Measurements from ENCODE around the gene FRMD4A.

Gene FRMD4A

GRCh38 chr10:14181567-14181936 is 149.2 kb downstream of the FRMD4A start:
- DNase-seq: no peak

- no peak for DNase-seq
These were observed 149.7 kb downstream of the FRMD4A start for GRCh38 chr10:14180911-14181566.

GRCh38 chr10:14179251-14179650 is 151.5 kb downstream of the FRMD4A start:
- no peak for DNase-seq

GRCh38 chr10:14173706-14174594 is 156.8 kb downstream of the FRMD4A start:
- DNase-seq: no peak

- peak; percentile 31 for DNase-seq
These were observed 157.4 kb downstream of the FRMD4A start for GRCh38 chr10:14173391-14173705.

GRCh38 chr10:14172336-14172950 is 158.3 kb downstream of the FRMD4A start:
- no peak for DNase-seq

- DNase-seq: no peak
These were observed 159.4 kb downstream of the FRMD4A start for GRCh38 chr10:14171336-14171735.

GRCh38 chr10:14163377-14164086 is 167.2 kb downstream of the FRMD4A start:
- no peak for DNase-seq

GRCh38 chr10:14162629-14163344 is 167.9 kb downstream of the FRMD4A start:
- no peak for DNase-seq

GRCh38 chr10:14162061-14162460 is 168.7 kb downstream of the FRMD4A start:
- DNase-seq: no peak

GRCh38 chr10:14160299-14160698 is 170.4 kb downstream of the FRMD4A start:
- DNase-seq: no peak

- DNase-seq: no peak
These were observed 172.1 kb downstream of the FRMD4A start for GRCh38 chr10:14158575-14158974.

GRCh38 chr10:14156104-14156503 is 174.6 kb downstream of the FRMD4A start:
- no peak for DNase-seq

GRCh38 chr10:14153570-14154055 is 177.1 kb downstream of the FRMD4A start:
- no peak for DNase-seq

- no peak for DNase-seq
These were observed 179.2 kb downstream of the FRMD4A start for GRCh38 chr10:14151571-14151970.

- DNase-seq: no peak
These were observed 180.2 kb downstream of the FRMD4A start for GRCh38 chr10:14150526-14150925.

- no peak for DNase-seq
These were observed 184.2 kb downstream of the FRMD4A start for GRCh38 chr10:14146501-14146900.

- DNase-seq: no peak
These were observed 184.7 kb downstream of the FRMD4A start for GRCh38 chr10:14146025-14146424.

- no peak for DNase-seq
These were observed 186.3 kb downstream of the FRMD4A start for GRCh38 chr10:14144451-14144850.

- DNase-seq: no peak
These were observed 188.0 kb downstream of the FRMD4A start for GRCh38 chr10:14142606-14143250.

- no peak for DNase-seq
These were observed 189.4 kb downstream of the FRMD4A start for GRCh38 chr10:14141283-14141682.

GRCh38 chr10:14137391-14137790 is 193.3 kb downstream of the FRMD4A start:
- DNase-seq: no peak

All from CD4-positive, alpha-beta T cell treated with Interleukin-17A for 4 hours (primary cell).